Stimulated activated naive CD4-positive, alpha-beta T cell treated with Interleukin-2 at 50 U/mL for 16 hours (primary cell): ENCODE measurements around the gene RNF146.
A peak's percentile ranks its signal among the peaks of the same experiment; 100 is the strongest.
"Not testable (repeated sequence)": the region's sequence is repeated elsewhere in the genome, so short reads cannot be mapped to it uniquely, and the experiment has no call there.

Experiments
- DNase-seq: peaks from one replicate; lab custom pipeline; 2025; lab: John Stamatoyannopoulos, UW

RNF146 gene

DNA sequence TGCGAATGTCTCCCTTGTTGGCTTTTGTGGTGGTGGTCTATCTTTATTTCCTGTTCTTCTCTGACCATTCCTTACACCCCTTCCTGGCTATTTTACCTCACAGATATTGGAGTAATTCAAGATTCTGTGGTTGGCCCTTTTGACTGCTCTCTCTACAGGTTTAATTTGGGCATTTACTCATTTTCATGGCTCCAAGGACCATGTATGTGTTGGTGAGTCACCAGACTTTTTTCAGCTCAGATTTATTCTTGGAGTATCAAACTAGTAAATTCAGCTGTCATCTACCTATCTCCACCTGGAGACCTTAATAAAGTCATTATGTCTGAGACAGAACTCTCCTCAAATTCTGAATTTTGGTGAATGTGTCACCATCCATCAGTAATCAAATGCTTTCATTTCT lies 15.5 kb downstream of the RNF146 start:
- no peak for DNase-seq

DNA sequence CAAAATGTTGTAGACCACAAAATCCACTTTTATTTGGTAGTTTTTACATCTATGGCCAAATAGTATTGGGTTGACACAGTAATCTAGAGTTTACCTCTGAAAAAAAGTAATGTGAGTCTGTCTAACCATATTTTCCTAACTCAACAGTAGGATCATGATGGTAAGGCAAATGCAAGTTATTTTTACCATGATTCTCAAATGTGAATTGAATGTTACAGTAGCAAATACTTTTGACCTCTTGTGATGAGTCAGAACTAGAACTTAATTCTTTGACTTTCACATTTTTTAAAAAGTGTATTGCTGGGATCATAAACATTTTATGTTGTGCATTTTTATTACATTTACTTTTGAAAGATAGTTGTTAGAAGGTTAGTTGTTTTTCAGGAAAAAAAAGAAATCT lies 22.0 kb downstream of the RNF146 start:
- no peak for DNase-seq

DNA sequence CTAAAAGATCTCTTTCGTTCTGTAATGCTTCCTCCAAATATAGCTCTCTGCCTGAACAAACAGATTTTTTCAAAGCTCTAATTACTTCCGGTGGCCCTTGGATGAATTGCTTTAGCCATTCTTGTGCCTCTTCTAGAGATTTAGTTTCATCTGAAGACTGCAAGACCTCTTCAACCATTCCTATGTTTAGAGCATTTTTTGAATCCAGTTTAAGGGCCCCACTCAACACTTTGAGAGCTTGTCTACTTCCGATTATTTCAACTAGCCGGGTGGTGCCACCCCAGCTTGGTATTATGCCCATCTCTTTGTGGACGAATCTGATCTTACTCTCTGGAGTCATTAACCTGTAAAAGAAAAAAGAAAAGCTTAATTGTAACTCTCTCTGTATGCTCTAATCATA lies 23.3 kb downstream of the RNF146 start:
- DNase-seq: no peak

DNA sequence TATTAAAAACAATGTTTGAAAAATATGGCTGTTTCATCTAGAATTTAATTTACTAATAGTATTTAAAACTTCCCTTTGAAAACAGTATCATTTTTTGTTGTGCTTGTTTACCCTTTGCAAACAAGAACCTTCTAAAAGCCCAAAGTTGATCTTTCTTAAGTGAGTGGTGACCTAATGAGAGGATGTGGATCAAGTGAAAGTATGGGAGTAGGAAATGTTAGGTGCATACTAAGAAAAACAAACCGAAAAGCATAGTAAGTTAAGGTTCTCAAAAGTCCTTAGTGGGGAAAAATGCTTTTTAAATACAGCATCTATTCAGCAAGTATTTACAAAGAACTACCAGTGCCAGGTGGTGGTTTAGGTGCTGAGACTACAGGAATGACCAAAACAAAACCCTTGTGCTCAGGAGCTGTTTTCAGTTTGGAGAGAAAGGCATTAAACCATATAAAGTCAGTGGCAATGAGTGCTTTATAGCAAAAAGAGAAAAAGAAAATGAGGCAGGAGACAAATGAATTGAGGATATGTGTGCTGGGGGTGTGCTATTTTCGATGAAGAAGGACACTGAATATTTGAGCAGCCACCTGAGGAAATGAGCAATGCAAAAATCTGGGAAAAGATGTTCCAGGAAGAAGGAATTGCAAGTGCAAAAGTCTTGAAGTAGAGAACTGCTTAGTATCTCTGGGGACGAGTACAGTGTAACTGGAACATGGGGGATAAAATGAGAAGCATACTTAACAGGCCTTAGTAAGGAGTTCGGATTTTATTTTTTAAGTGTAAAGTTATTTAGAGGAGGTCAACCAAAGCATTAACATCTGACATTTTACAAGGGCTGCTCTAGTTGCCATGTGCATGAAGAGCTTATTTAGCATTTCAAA lies 24.0 kb downstream of the RNF146 start:
- DNase-seq: no peak

DNA sequence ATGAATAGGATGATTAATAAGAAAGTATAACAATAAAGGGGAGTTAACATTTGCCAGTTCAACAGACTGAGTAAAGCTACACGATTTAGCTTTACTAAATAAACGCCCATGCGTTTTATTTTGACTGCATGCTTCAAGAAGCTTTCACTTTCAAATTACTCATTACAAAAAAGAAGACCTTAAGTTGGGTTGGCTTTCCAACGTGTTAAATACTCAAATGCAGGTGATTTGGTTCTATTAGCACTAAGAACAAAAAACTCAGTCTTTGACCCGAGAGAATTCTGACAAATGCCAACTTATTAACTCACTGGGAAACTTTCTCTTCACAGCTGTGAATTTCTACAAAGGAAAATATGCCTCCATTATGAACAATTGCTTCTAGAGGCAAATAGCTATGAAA lies 24.8 kb downstream of the RNF146 start:
- DNase-seq: no peak

DNA sequence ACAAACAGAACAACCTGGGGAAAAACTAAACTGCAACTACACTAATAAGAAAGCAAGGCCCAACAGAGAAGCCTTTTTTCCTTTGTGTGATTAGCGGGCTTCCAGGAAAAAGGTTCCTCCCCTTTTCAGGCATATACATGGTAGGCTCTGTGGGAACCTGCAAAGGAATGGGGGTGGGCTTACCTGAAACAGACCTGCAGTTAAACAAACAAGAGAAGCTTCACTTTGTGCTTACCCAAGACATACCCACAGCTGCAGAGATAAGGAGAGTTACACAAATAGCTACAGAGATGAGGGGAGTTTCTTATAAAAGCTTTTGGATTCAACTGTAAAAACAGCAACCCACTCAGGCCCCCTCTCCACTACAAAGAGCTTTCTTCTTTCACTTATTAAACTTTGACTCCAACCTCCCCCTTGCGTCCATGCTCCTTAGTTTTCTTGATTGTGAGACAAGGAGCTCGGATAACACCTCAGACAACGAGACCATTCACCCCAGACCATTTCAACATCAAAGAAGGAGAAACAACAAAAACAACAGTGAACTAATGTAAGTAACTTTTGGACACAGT lies 30.9 kb downstream of the RNF146 start:
- DNase-seq: no peak

DNA sequence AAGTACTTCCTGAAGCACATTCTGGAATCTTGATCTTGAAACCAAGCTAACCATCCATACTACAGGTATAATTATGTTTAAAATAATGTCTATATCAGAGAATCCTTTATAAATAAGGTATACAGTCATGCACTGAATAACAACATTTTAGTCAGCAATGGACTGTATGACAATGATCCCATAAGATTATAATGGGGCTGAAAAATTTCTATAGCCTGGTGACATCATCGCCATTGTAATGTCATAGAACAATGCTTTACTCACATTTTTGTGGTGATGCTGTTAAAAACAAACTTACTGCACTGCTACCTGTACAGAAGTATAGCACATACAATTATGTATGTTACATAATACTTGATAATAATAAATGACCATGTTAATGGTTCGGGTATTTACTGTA lies 31.8 kb downstream of the RNF146 start:
- no peak for DNase-seq

DNA sequence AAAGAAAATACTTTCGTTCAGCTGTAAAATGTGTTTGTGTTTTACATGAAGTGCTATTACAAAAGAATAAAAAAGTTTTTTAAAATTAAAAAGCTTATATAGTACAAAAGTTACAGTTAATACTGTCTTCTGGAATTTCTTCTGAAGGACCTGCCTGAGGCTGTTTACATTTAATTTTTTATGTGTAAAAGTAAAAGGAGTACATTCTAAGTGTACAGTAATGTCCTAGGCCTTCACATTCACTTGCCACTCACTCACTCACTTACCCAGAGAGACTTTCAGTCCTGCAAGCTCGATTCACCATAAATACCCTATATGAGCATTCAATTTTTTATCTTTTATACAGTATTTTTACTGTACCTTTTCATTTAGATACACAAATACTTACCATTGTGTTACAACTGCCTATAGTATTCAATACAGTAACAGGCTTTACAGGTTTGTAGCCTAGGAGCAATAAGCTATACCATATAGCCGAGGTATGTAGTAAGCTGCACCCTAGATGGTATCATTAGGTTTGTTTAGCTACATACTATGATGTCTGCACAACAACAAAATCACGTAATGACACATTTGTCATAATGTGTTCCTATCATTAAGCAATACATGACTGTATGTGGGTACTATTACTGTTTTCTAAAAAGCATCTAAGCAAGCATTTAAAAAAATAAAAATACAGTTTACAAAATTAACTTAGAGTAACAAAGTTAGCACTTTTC lies 33.0 kb downstream of the RNF146 start:
- no peak for DNase-seq

DNA sequence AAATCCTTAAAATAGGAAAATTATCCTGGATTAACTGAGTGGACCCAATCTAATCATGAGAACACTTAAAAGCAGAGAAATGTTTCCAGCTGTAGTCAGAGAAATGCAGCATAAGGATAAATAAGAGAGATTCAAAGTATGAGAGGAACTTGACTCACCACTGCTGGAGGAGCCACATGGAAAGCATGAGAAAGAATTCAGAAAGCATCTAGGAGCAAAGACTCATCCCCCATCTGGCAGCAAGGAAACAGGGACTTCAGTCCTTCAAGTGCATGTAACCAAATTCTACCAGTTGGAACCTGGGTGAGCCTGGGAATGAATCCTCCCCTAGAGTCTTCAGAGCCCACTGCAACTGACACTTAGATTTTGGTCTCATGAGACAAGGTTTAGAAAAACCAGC lies 33.7 kb downstream of the RNF146 start:
- DNase-seq: no peak

DNA sequence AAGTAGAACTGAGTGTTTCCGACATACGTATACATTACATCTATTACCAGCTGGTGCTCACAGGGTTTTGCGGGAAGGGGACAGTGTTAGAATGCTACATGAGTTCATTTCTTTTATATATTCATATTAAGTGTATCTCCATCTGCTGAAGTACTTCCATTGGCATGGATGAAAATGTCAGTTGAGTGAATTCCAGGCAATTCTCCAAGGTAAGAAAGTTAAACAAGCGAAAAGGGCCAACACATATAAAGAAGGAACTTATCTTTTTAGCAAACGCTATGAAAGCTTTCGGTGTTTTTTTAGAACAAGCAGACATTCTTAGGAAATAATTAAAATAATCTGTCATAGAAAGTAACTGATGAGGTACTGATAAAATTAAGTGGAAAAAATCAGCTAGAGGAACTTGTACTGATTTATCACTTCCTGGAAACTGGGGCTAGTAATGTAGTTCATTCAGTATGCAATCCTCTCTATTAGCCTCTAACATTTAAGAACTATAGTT lies 34.6 kb downstream of the RNF146 start:
- no peak for DNase-seq

DNA sequence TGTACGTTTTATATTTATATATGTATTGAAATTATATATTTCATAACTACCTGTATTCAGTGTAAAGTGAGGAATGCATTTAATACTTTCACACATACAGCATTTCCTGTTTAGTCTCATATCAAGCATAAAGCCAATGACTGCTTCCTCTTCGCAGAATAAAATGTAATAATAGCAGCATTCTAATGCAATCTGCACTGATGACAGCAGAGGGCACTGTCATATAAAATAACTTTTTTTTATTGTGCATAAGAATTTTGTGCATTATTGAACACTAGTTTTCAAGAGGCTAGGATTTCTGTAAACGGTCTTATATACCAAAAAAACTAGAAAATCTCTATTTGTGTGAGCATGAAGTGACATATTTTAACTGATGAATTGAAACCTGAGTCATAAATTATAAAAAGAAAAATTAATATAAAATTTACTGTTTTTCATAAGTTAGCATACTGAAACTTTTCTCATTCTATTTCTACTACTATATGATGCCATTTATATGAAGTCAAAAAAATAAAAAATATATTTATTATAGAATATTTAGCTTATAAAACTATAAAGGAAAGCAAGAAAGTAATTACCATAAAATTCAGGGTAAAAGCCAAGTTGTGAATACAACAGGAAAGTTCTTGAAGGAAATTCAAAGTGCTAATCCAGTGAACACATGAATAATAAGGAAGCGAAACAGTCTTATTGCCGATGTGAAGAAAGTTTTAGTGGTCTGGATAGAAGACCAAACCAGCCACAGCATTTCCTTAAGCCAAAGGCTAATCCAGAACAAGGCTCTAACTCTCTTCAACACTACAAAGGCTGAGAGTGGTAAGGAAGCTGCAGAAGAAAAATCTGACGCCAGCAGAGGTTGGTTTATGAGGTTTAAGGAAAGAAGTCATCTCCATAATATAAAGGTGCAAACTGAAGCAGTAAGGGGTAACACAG lies 36.3 kb downstream of the RNF146 start:
- peak; percentile 29 for DNase-seq

DNA sequence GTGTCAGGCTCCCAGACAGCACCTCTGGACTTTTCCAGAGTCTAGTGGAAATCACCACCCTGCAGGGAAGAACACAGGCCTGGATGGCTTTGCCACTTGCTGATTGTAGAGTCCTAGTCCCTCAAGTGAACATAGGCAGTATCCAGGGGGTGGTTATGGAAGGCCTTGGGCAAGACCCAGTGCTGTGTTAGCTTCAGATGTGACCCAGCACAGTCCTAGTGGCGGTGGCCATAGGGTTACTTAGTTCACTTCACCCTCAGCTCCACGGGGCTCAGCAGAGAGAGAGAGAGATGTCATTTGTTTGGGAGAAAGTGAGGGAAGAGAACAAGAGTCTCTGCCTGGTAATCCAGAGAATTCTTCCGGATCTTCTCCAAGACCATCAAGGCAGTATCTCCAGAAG lies 37.3 kb downstream of the RNF146 start:
- DNase-seq: no peak

DNA sequence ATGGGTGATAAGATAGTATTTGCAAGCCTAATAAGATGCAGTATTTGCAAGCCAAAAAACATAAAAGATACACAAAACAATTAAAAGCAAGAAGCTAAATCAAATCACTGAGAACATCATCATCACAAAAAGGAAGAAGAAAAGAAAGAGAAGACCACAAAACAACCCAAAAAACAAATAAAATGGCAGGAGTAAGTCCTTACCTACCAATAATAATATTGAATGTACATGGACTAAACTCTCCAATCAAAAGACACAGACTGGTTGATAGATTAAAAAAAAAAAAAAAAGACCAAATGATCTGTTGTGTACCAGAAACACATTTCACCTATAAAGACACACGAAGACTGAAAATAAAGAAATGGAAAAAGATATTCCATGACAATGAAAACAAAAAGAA lies 39.1 kb downstream of the RNF146 start:
- no peak for DNase-seq

DNA sequence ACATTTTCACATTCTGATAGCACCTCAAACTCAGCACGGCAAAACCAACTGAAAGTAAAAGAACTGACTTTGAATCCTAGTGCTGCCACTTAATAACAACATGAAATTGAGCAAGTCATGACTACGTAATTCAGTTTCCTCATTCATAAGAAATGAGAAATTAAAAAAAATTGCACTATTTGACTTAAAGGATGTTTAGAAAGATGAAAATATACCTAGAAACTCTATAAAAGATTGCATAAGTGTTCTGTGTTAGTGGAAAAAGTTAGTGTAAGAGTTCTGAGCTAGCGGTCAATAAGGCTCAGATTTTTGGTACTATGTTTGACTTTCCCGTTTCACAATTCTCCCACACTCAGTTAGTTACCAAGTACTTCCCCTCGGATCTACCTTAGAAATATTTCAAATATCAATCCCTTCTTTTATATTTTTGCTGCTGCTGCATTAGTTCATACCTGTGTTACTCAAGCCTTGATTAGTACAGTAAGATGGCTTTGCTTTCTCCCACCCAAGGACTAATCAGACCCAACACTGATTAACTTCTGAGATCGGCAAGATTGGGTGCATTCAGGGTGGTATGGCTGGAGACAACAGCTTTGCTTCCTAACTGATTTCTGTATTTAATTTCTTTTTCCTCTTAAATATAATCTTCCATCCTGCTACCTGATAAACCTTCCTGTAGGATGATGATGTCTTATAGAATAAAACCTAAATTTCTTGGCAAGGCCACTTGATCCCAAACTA lies 50.9 kb downstream of the RNF146 start:
- DNase-seq: no peak

DNA sequence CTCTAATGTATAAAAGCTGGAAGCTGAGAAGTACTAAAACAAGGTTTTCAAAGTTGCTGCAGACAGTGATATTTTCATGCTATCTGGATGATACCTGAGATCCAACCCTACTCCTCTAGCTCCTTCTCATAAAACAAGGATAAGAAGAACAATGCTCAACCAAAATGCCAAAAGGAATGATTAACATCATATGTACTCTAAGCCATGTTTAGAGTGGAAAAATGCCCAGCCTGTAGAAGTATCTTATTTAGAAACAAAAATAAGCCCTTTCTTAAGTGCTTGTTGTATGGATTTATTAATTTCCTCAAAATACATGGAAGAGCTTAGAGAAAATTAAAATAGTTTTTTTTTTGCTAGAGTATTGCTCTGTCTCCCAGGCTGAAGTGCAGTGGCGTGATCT lies 53.0 kb downstream of the RNF146 start:
- DNase-seq: no peak

DNA sequence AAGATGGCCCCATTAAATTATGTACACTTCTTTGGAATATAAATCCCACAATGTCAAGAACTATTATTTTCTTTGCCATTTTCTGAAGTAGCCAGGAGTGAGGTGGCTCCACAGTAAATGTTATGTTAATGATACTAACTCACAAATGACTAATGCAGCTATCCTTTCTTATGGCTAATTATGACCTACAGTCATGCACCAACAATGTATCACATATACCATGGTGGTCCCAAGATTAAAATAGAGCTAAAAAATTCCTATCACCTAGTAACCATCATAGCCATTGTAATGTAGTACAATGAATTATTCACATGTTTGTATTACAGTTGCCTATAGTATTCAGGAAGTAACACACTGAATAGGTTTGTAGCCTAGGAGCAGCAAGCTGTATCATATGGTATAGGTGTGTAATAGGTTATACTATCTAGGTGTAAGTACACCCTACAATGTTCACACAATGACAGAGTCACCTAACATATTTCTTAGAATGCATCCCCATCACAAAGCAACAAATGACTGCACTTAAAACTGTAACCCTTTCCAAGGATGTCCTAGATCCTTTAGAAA lies 61.5 kb downstream of the RNF146 start:
- DNase-seq: no peak

DNA sequence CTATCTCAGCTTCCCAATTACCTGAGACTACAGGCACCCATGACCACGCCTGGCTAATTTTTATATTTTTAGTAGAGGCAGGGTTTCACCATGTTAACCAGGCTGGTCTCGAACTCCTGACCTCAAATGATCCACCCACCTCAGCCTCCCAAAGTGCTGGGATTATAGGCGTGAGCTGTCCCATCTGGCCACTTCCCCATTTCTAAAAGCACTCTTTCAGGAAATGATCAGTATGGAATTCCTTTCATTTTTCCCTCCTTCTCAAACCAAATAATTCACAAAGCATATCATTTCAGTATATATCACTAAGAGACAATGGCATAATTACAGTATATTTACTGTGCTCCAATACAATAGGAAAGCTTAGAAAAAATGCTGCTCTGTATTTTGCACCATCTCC lies 64.6 kb downstream of the RNF146 start:
- not testable (repeated sequence) for DNase-seq

DNA sequence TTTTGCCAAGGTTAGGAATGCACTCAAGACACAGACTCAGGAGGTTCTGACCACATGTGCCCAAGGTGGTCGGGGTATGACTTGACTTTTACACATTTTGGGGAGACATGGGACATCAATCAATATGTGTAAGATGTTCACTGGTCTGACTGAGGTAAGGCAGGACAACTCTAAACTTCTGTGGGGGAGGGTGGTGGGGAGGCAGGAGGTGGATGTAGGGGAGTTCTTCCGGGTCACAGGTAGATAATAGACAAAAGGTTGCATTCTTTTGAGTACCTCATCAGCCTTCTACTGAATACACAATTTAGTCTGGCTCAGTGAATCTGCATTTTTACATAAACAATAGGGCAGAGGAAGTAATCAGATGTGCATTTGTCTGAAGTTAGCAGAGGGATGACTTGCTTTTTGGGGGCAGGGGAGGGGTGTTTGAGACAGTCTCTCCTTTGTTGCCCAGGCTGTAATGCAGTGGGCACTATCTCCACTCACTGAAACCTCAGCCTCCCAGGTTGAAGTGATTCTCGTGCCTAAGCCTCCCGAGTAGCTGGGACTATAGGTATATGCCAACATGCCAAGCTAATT lies 65.8 kb downstream of the RNF146 start:
- no peak for DNase-seq
